HG02938 (cell line): ENCODE results near the gene UPK3B.
"Not testable (repeated sequence)": the region's sequence is repeated elsewhere in the genome, so short reads cannot be mapped to it uniquely, and the experiment has no call there.

Source experiments
- ATAC-seq: cut with Tn5 transposase; IDR thresholded peaks from one replicate; pipeline ENCODE4 v1.9.1; 2021; ENCODE audit warnings: mild to moderate bottlenecking, moderate library complexity; ENCODE audit not compliant: unreplicated experiment

The UPK3B gene

GRCh38 chr7:76509931-76510877 lies at the start of gene UPK3B:
Gene UPK3B, plus strand, starts transcription at chr7:76510552. Its CDS starts 101 bp downstream, at chr7:76510653.
- ATAC-seq: no peak

GRCh38 chr7:76460767-76461166 lies 49.6 kb upstream of the UPK3B start:
- not testable (repeated sequence) for ATAC-seq

GRCh38 chr7:76461464-76462101 lies 48.8 kb upstream of the UPK3B start, which contains the start of gene DTX2:
Gene DTX2, plus strand, starts transcription at chr7:76461709. Its CDS starts 18,801 bp downstream, at chr7:76480510.
- ATAC-seq: peak; percentile 98

GRCh38 chr7:76462271-76462882 lies 48.0 kb upstream of the UPK3B start:
- not testable (repeated sequence) for ATAC-seq

- not testable (repeated sequence) for ATAC-seq
Observed at GRCh38 chr7:76464959-76465358, 45.4 kb upstream of the UPK3B start.

GRCh38 chr7:76465950-76466349 lies 44.4 kb upstream of the UPK3B start:
- not testable (repeated sequence) for ATAC-seq

GRCh38 chr7:76467743-76468404 lies 42.5 kb upstream of the UPK3B start:
- not testable (repeated sequence) for ATAC-seq

GRCh38 chr7:76471556-76472221 lies 38.7 kb upstream of the UPK3B start:
- not testable (repeated sequence) for ATAC-seq

GRCh38 chr7:76473097-76473496 lies 37.3 kb upstream of the UPK3B start:
- ATAC-seq: not testable (repeated sequence)

- ATAC-seq: not testable (repeated sequence)
Observed at GRCh38 chr7:76476280-76476679, 34.1 kb upstream of the UPK3B start.

GRCh38 chr7:76476742-76477474 lies 33.4 kb upstream of the UPK3B start:
- not testable (repeated sequence) for ATAC-seq

- not testable (repeated sequence) for ATAC-seq
Observed at GRCh38 chr7:76479628-76480027, 30.7 kb upstream of the UPK3B start.

GRCh38 chr7:76480403-76481253 lies 29.7 kb upstream of the UPK3B start:
- ATAC-seq: not testable (repeated sequence)

GRCh38 chr7:76482660-76483059 lies 27.7 kb upstream of the UPK3B start:
- not testable (repeated sequence) for ATAC-seq

- ATAC-seq: not testable (repeated sequence)
Observed at GRCh38 chr7:76483081-76483480, 27.3 kb upstream of the UPK3B start.

GRCh38 chr7:76484456-76484855 lies 25.9 kb upstream of the UPK3B start:
- ATAC-seq: not testable (repeated sequence)

- peak; percentile 3 for ATAC-seq
Observed at GRCh38 chr7:76485822-76486610, 24.3 kb upstream of the UPK3B start.

GRCh38 chr7:76486618-76487017 lies 23.7 kb upstream of the UPK3B start:
- ATAC-seq: peak; percentile 99
